ENCODE data around the gene PLAC1. TPM values are rescaled to one million over a fixed set of nuclear protein-coding genes. Genes with fewer than 3 reads are reported as not detected.

Gene PLAC1, protein sequence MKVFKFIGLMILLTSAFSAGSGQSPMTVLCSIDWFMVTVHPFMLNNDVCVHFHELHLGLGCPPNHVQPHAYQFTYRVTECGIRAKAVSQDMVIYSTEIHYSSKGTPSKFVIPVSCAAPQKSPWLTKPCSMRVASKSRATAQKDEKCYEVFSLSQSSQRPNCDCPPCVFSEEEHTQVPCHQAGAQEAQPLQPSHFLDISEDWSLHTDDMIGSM
- total RNA-seq, result not detected in 2 replicates

DNA sequence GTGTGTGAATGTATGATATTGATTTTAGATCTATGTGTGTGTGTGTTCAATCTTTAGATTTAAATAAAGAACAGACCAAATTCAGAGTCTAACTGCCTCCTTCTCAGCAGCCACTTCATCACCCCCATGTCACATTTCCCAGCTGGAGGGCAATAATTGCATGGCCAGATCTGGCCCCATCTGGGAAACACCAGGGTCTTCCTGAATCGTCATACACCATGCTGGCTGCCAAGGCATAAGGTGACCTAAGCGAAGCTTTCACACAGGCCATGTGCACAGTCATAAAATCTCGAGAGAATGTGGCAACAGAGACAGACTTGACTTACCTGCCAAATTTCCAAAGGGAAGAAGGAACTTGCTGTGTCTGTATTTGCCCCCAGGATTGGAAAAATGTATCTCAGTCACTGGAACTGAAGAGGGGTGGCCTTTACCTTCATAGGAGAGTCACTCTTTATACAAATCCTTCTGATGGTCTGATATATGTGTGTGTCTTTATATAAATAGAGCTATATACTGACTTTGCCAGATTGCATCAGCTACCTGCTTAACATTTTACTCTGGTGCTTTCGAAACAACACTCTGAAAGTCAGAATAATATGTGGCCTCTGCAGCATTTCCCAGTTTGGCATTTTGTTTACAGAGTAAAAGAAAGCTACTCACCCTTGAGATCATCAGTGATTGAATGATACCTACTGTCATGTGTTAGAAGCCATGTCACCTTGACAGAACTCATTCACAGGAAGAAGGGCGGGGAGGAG is at the start of gene PLAC1:
Gene PLAC1, minus strand, starts transcription at position 470 of the 758 bp plus-strand sequence. CDS start 91,789 bp downstream, outside the sequence.
- no peaks in the 10 kb centered on the region for H3K36me3 Mint-ChIP-seq (ENCODE audit: low read depth)
- H3K4me3 Mint-ChIP-seq (ENCODE audit: low read depth), result no peak within 1 kb of the TSS
- intact Hi-C loops (cut with micrococcal nuclease), result no loop called here
- no peak for DNase-seq (ENCODE audit: low spot score)
- no peak within 1 kb of the TSS for H3K27ac Mint-ChIP-seq
- peaks cover 9% of the 10 kb centered on the region for H3K27me3 Mint-ChIP-seq (ENCODE audit: low read depth)
- no peaks in the 10 kb centered on the region for H3K9me3 Mint-ChIP-seq
- H3K4me1 Mint-ChIP-seq (ENCODE audit: low read depth), result peaks cover 8% of the 10 kb centered on the region

GRCh38 chrX:134706138-134706537 is 47.9 kb upstream of the PLAC1 start:
- DNase-seq (ENCODE audit: low spot score), result no peak
- Mint-ChIP-seq H3K4me3 (ENCODE audit: low read depth) (no peak overlapping the region), H3K27ac (no peak overlapping the region), H3K4me1 (ENCODE audit: low read depth) (no peaks in the 10 kb centered on the region), H3K36me3 (ENCODE audit: low read depth) (no peaks in the 10 kb centered on the region), H3K9me3 (no peaks in the 10 kb centered on the region), H3K27me3 (ENCODE audit: low read depth) (peaks cover 10% of the 10 kb centered on the region)
- intact Hi-C loops (cut with micrococcal nuclease), result no loop called here

- H3K4me3 Mint-ChIP-seq (ENCODE audit: low read depth), result no peak overlapping the region
- DNase-seq (ENCODE audit: low spot score), result no peak
- H3K9me3 Mint-ChIP-seq, result no peaks in the 10 kb centered on the region
- peaks cover 2% of the 10 kb centered on the region for H3K4me1 Mint-ChIP-seq (ENCODE audit: low read depth)
- H3K27me3 Mint-ChIP-seq (ENCODE audit: low read depth), result peaks cover 8% of the 10 kb centered on the region
- H3K36me3 Mint-ChIP-seq (ENCODE audit: low read depth), result no peaks in the 10 kb centered on the region
- intact Hi-C loops (cut with micrococcal nuclease), result no loop called here
- no peak overlapping the region for H3K27ac Mint-ChIP-seq
These were observed 37.7 kb upstream of the PLAC1 start for GRCh38 chrX:134695999-134696398.

GRCh38 chrX:134694333-134695322 is 36.4 kb upstream of the PLAC1 start:
- no peak for DNase-seq (ENCODE audit: low spot score)
- H3K27me3 Mint-ChIP-seq (ENCODE audit: low read depth), result peaks cover 8% of the 10 kb centered on the region
- intact Hi-C loops (cut with micrococcal nuclease), result no loop called here
- no peaks in the 10 kb centered on the region for H3K36me3 Mint-ChIP-seq (ENCODE audit: low read depth)
- no peak overlapping the region for H3K4me3 Mint-ChIP-seq (ENCODE audit: low read depth)
- peaks cover 2% of the 10 kb centered on the region for H3K4me1 Mint-ChIP-seq (ENCODE audit: low read depth)
- no peaks in the 10 kb centered on the region for H3K9me3 Mint-ChIP-seq
- H3K27ac Mint-ChIP-seq, result no peak overlapping the region

- H3K9me3 Mint-ChIP-seq, result no peaks in the 10 kb centered on the region
- peaks cover 4% of the 10 kb centered on the region for H3K4me1 Mint-ChIP-seq (ENCODE audit: low read depth)
- no peak for DNase-seq (ENCODE audit: low spot score)
- H3K27ac Mint-ChIP-seq, result no peak overlapping the region
- H3K27me3 Mint-ChIP-seq (ENCODE audit: low read depth), result peaks cover 7% of the 10 kb centered on the region
- no peak overlapping the region for H3K4me3 Mint-ChIP-seq (ENCODE audit: low read depth)
- intact Hi-C loops (cut with micrococcal nuclease), result no loop called here
- no peaks in the 10 kb centered on the region for H3K36me3 Mint-ChIP-seq (ENCODE audit: low read depth)
These were observed 35.4 kb upstream of the PLAC1 start for GRCh38 chrX:134693644-134694043.

GRCh38 chrX:134692990-134693389 is 34.7 kb upstream of the PLAC1 start:
- intact Hi-C loops (cut with micrococcal nuclease), result no loop called here
- no peaks in the 10 kb centered on the region for H3K9me3 Mint-ChIP-seq
- no peak overlapping the region for H3K27ac Mint-ChIP-seq
- no peak for DNase-seq (ENCODE audit: low spot score)
- H3K4me1 Mint-ChIP-seq (ENCODE audit: low read depth), result peaks cover 4% of the 10 kb centered on the region
- H3K27me3 Mint-ChIP-seq (ENCODE audit: low read depth), result peaks cover 7% of the 10 kb centered on the region
- H3K36me3 Mint-ChIP-seq (ENCODE audit: low read depth), result no peaks in the 10 kb centered on the region
- H3K4me3 Mint-ChIP-seq (ENCODE audit: low read depth), result no peak overlapping the region

DNA sequence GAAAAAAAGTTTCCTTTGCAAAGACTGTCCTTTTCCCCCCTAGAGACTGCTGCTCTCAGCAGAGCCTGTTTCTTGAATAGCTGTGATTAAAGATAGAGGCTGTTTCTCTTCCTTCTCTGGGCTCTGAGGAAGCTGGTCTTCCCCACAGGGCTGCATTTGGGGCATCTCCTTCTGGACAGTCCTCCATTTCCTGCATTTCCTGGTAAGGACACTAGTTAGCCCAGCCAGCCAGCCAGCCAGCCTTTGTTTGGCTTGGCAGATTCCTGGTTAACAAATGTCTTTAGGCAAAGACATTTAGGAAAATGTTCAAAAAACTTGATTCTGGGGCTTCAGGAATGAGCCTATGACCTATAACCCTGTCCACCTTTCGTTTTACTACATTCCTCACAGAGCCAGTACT is 34.0 kb upstream of the PLAC1 start:
- DNase-seq (ENCODE audit: low spot score), result no peak
- Mint-ChIP-seq H3K27ac (no peak overlapping the region), H3K9me3 (no peaks in the 10 kb centered on the region), H3K4me3 (ENCODE audit: low read depth) (no peak overlapping the region), H3K4me1 (ENCODE audit: low read depth) (peaks cover 4% of the 10 kb centered on the region), H3K36me3 (ENCODE audit: low read depth) (no peaks in the 10 kb centered on the region), H3K27me3 (ENCODE audit: low read depth) (peaks cover 7% of the 10 kb centered on the region)
- intact Hi-C loops (cut with micrococcal nuclease), result no loop called here

GRCh38 chrX:134691453-134691852 is 33.2 kb upstream of the PLAC1 start:
- intact Hi-C loops (cut with micrococcal nuclease), result no loop called here
- Mint-ChIP-seq H3K9me3 (no peaks in the 10 kb centered on the region), H3K27me3 (ENCODE audit: low read depth) (peaks cover 7% of the 10 kb centered on the region), H3K27ac (no peak overlapping the region), H3K4me1 (ENCODE audit: low read depth) (peaks cover 4% of the 10 kb centered on the region), H3K36me3 (ENCODE audit: low read depth) (no peaks in the 10 kb centered on the region), H3K4me3 (ENCODE audit: low read depth) (no peak overlapping the region)
- DNase-seq (ENCODE audit: low spot score), result no peak

DNA sequence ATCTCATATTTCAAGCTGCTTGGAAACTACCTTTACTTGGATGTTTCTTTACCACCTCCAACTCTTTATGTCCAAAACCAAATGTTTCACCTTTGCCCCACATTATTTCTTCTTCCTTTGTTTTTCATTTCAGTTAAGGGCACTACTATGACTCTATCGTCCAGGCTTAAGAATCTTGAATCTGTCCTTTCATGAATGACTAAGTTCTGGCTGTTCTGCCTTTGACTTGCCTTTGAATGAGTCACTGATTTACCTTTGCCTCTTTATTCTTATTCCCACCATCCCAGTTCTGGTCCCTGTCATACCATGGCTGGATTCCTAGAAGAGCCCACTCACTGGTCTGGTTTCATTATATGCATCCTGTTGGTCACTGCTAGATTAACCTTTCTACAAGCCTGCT is 30.6 kb upstream of the PLAC1 start:
- peaks cover 4% of the 10 kb centered on the region for H3K4me1 Mint-ChIP-seq (ENCODE audit: low read depth)
- no peaks in the 10 kb centered on the region for H3K9me3 Mint-ChIP-seq
- no peaks in the 10 kb centered on the region for H3K36me3 Mint-ChIP-seq (ENCODE audit: low read depth)
- DNase-seq (ENCODE audit: low spot score), result no peak
- H3K4me3 Mint-ChIP-seq (ENCODE audit: low read depth), result no peak overlapping the region
- H3K27ac Mint-ChIP-seq, result no peak overlapping the region
- intact Hi-C loops (cut with micrococcal nuclease), result no loop called here
- H3K27me3 Mint-ChIP-seq (ENCODE audit: low read depth), result peaks cover 5% of the 10 kb centered on the region

DNA sequence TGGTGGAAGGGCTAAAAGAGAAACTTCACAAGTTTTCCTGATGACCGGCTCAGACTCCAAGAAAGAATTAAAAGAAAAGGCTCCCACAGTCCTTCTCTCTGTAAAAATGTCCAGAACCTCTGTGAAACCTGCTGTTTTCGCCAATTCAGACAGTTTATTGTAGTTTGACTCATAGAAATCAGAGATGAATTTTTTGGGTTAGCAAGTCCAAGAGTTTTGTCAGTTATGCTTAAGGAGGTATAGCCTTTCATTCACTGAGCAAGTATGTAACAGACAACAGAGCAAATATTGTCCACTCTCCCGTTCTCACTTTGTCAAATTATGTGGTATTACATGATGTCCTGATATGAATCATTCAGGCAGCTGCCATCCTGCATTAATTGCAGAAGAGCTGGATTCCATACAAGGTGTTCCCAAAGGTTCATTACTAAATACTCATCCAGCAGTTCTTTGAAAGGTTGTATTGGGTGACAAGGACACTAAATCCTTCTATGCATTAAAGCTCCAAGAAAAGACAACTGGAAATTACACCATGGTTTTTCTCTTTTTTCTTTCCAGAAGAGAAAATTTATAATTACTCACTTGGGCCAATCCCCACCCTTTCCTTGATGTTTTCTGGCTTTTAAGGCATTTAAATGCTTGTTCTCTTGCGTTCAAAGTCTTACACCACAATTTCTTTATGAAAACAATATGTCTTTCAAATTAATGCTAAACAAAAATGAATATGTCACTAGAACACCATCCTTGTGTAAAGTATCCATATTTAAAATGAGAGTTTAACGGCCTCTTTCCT is 30.0 kb upstream of the PLAC1 start:
- Mint-ChIP-seq H3K4me1 (ENCODE audit: low read depth) (peaks cover 4% of the 10 kb centered on the region), H3K9me3 (no peaks in the 10 kb centered on the region), H3K4me3 (ENCODE audit: low read depth) (no peak overlapping the region), H3K27ac (no peak overlapping the region), H3K36me3 (ENCODE audit: low read depth) (no peaks in the 10 kb centered on the region), H3K27me3 (ENCODE audit: low read depth) (peaks cover 5% of the 10 kb centered on the region)
- intact Hi-C loops (cut with micrococcal nuclease), result no loop called here
- DNase-seq (ENCODE audit: low spot score), result no peak

- Mint-ChIP-seq H3K9me3 (no peaks in the 10 kb centered on the region), H3K4me1 (ENCODE audit: low read depth) (peaks cover 2% of the 10 kb centered on the region), H3K27me3 (ENCODE audit: low read depth) (peaks cover 3% of the 10 kb centered on the region), H3K36me3 (ENCODE audit: low read depth) (no peaks in the 10 kb centered on the region), H3K27ac (no peak overlapping the region), H3K4me3 (ENCODE audit: low read depth) (no peak overlapping the region)
- intact Hi-C loops (cut with micrococcal nuclease), result no loop called here
- DNase-seq (ENCODE audit: low spot score), result no peak
These were observed 27.4 kb upstream of the PLAC1 start for GRCh38 chrX:134685668-134686067.

GRCh38 chrX:134684956-134685355 is 26.7 kb upstream of the PLAC1 start:
- Mint-ChIP-seq H3K4me3 (ENCODE audit: low read depth) (no peak overlapping the region), H3K4me1 (ENCODE audit: low read depth) (peaks cover 2% of the 10 kb centered on the region), H3K27me3 (ENCODE audit: low read depth) (peaks cover 3% of the 10 kb centered on the region), H3K27ac (no peak overlapping the region), H3K36me3 (ENCODE audit: low read depth) (no peaks in the 10 kb centered on the region), H3K9me3 (no peaks in the 10 kb centered on the region)
- DNase-seq (ENCODE audit: low spot score), result no peak
- intact Hi-C loops (cut with micrococcal nuclease), result no loop called here
